ENCODE data around the gene NDUFS2. TPM values are rescaled to one million over a fixed set of nuclear protein-coding genes. Genes with fewer than 3 reads are reported as not detected.

NDUFS2 gene
- total RNA-seq, 4 donors from 2014 or later, result 88.7 to 127 (median 106) TPM

- no peak overlapping the region for H3K4me3 ChIP-seq (ENCODE audit: low read depth, poor library complexity, severe bottlenecking)
- intact Hi-C loops (cut with DNase I; ENCODE audit: low total_unique reads), result no loop called here
- DNase-seq (ENCODE audit: low spot score in 2 of 2), result no peak
- TF ChIP-seq, protein P1, sequence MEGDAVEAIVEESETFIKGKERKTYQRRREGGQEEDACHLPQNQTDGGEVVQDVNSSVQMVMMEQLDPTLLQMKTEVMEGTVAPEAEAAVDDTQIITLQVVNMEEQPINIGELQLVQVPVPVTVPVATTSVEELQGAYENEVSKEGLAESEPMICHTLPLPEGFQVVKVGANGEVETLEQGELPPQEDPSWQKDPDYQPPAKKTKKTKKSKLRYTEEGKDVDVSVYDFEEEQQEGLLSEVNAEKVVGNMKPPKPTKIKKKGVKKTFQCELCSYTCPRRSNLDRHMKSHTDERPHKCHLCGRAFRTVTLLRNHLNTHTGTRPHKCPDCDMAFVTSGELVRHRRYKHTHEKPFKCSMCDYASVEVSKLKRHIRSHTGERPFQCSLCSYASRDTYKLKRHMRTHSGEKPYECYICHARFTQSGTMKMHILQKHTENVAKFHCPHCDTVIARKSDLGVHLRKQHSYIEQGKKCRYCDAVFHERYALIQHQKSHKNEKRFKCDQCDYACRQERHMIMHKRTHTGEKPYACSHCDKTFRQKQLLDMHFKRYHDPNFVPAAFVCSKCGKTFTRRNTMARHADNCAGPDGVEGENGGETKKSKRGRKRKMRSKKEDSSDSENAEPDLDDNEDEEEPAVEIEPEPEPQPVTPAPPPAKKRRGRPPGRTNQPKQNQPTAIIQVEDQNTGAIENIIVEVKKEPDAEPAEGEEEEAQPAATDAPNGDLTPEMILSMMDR (IDR thresholded peaks at IDR 0.05), result no peak
- TF ChIP-seq POLR2A (IDR thresholded peaks at IDR 0.05), result no peak
- 94% methylated on average over 9 of the region's 9 CpGs for whole genome bisulfite sequencing, 2 donors
Observed at GRCh38 chr1:161168906-161169305, 33.3 kb upstream of the NDUFS2 start.

DNA sequence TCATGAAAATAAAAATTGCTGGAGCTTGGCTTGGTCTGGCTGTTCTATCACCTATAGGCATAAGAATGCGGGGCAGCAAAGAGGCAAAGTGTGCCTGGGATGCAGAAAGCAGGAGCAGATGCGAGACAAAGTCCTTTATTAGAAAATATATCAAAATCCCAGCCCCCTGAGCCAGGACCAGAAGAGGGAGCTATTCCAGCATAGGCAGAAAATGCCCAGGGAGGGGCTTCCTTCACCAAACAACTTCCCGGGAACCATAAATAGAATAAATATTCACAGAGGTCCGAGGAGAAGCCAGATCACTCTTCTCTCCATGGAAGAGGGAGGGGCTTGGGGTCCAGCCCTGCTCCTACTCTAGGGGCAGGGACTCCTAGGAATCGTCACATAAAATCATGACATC, 31.0 kb upstream of the NDUFS2 start:
- DNase-seq (ENCODE audit: low spot score in 2 of 2), result no peak
- intact Hi-C loops (cut with DNase I; ENCODE audit: low total_unique reads), result no loop called here
- no peak for TF ChIP-seq POLR2A (IDR thresholded peaks at IDR 0.05)
- TF ChIP-seq, protein P1 (IDR thresholded peaks at IDR 0.05), result no peak
- H3K4me3 ChIP-seq (ENCODE audit: low read depth, poor library complexity, severe bottlenecking), result no peak overlapping the region
- WGBS, 2 donors, result 58% methylated on average over 5 of the region's 5 CpGs

GRCh38 chr1:161171696-161172095, 30.5 kb upstream of the NDUFS2 start:
- TF ChIP-seq, protein P1 (IDR thresholded peaks at IDR 0.05), result no peak
- TF ChIP-seq POLR2A (IDR thresholded peaks at IDR 0.05), result no peak
- 82 to 84% methylated on average over 12 of the region's 12 CpGs for WGBS, 2 donors
- DNase-seq (ENCODE audit: low spot score in 2 of 2), result no peak
- H3K4me3 ChIP-seq (ENCODE audit: low read depth, poor library complexity, severe bottlenecking), result no peak overlapping the region
- intact Hi-C loops (cut with DNase I; ENCODE audit: low total_unique reads), result no loop called here

- no peak for DNase-seq (ENCODE audit: low spot score in 2 of 2)
- intact Hi-C loops (cut with DNase I; ENCODE audit: low total_unique reads), result no loop called here
- no peak overlapping the region for H3K4me3 ChIP-seq (ENCODE audit: low read depth, poor library complexity, severe bottlenecking)
- 33 to 56% methylated on average over 1 of the region's 1 CpG for WGBS, 2 donors
- TF ChIP-seq, protein P1 (IDR thresholded peaks at IDR 0.05), result no peak
- no peak for TF ChIP-seq POLR2A (IDR thresholded peaks at IDR 0.05)
Observed at GRCh38 chr1:161172349-161172748, 29.8 kb upstream of the NDUFS2 start.

DNA sequence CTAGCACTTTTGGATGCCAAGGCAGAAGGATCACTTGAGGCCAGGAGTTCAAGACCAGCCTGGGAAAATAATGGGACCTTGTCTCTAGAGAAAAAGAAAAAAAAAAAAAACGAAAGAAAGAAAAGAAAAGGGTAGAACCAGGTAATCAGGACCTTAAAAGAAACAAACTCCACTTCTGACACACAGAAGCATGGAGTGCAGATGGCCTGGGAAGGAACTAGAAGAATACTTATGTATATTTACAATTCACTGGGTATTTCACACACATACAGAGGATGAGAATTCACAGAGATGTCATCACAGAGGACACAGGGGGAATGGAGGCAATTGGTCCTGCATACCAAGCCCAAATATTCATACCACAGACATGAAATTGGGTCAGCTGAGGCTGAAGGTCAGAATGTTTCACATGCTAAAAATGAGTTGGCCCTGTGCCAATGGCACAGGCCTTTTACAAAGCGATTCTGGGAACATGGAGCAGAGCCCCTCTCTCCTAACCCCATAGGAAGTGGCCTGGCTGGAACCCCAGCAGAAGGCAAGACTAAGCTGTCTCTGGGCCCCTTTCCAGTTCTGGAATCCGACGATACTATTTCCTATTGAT, 29.3 kb upstream of the NDUFS2 start:
- DNase-seq (ENCODE audit: low spot score in 2 of 2), result peak in 1 of 2 donors; percentile 58
- 50 to 55% methylated on average over 4 of the region's 4 CpGs for WGBS, 2 donors
- intact Hi-C loops (cut with DNase I; ENCODE audit: low total_unique reads), result no loop called here

More for the DNA sequence above, 29.3 kb upstream of the NDUFS2 start:
- no peak overlapping the region for H3K4me3 ChIP-seq (ENCODE audit: low read depth, poor library complexity, severe bottlenecking)
- TF ChIP-seq, protein P1 (IDR thresholded peaks at IDR 0.05), result no peak
- no peak for TF ChIP-seq POLR2A (IDR thresholded peaks at IDR 0.05)

All from lower leg skin (tissue), 4 donors.